ENCODE results near the gene SMIM5. TPM values are rescaled to one million over a fixed set of nuclear protein-coding genes. Genes with fewer than 3 reads are reported as not detected.

Gene SMIM5
- total and polyA plus RNA-seq, 8 donors, result 0.58 to 29.5 (median 7.9) TPM; not detected in 2

- H3K27me3 ChIP-seq, result no peaks in the 10 kb centered on the region
- H3K27ac ChIP-seq, result no peak overlapping the region
- peak in 1 of 3 donors; percentile 36 for TF ChIP-seq POLR2AphosphoS5 (IDR thresholded peaks at IDR 0.05)
- TF ChIP-seq CTCF (IDR thresholded peaks at IDR 0.05), result peak in 5 of 7 experiments; percentile 56 to 77 (median 66)
- TF ChIP-seq POLR2A (IDR thresholded peaks at IDR 0.05), result no peak
- WGBS, 5 donors, result 50 to 67% (median 60%) methylated on average over 26 to 28 of the region's 28 CpGs
- H3K36me3 ChIP-seq, result peaks cover 0 to 8% (median 5%) of the 10 kb centered on the region in 4 donors
- no peaks in the 10 kb centered on the region for H3K9me3 ChIP-seq
- DNase-seq, result peak; percentile 74 to 77
- intact Hi-C loops (cut with DNase I; ENCODE audit: low total_unique reads), result no loop called here
- H3K4me1 ChIP-seq, result peaks cover 0 to 3% (median 0%) of the 10 kb centered on the region in 4 donors
- H3K4me3 ChIP-seq, result no peak overlapping the region
These were observed 31.9 kb upstream of the SMIM5 start for GRCh38 chr17:75601057-75601987.

DNA sequence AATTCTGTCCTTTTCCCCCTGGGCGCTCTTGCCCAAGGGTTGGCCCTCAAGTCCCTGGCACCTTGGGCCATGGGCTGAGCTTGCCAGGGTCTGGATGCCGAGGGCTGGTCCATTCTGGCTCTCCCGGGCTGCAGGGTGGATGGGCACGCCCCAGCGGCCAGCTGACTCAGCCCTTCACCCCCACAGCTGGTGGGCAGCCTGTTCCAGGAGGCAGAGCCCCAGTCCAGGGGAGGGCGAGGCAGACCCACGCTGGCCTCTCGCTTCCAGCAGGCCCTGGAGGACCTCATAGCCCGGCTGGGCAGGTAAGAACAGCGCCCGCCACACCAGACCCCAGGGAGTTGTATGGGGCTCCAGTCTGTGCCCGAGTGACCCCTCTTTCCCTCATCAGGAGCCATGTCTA is 30.6 kb upstream of the SMIM5 start:
- no peak for TF ChIP-seq POLR2A (IDR thresholded peaks at IDR 0.05)
- no peak for TF ChIP-seq POLR2AphosphoS5 (IDR thresholded peaks at IDR 0.05)
- peaks cover 0 to 21% (median 8%) of the 10 kb centered on the region in 4 donors for H3K36me3 ChIP-seq
- no peaks in the 10 kb centered on the region for H3K9me3 ChIP-seq
- H3K4me3 ChIP-seq, result no peak overlapping the region
- H3K27ac ChIP-seq, result no peak overlapping the region
- intact Hi-C loops (cut with DNase I; ENCODE audit: low total_unique reads), result no loop called here
- peak in 1 of 2 donors; percentile 11 for DNase-seq
- H3K27me3 ChIP-seq, result no peaks in the 10 kb centered on the region
- WGBS, 5 donors, result 85 to 94% (median 89%) methylated on average over 8 to 12 of the region's 12 CpGs
- H3K4me1 ChIP-seq, result peaks cover 0 to 3% (median 0%) of the 10 kb centered on the region in 4 donors

GRCh38 chr17:75603123-75603522 is 30.1 kb upstream of the SMIM5 start:
- peaks cover 0 to 3% (median 0%) of the 10 kb centered on the region in 4 donors for H3K4me1 ChIP-seq
- no peak overlapping the region for H3K27ac ChIP-seq
- intact Hi-C loops (cut with DNase I; ENCODE audit: low total_unique reads), result no loop called here
- TF ChIP-seq EP300 (IDR thresholded peaks at IDR 0.05) (no peak), POLR2AphosphoS5 (IDR thresholded peaks at IDR 0.05) (no peak), CTCF (IDR thresholded peaks at IDR 0.05) (no peak)
- WGBS, 5 donors, result 75 to 85% (median 79%) methylated on average over 9 of the region's 9 CpGs
- DNase-seq, result peak in 1 of 2 donors; percentile 3
- peaks cover 0 to 21% (median 8%) of the 10 kb centered on the region in 4 donors for H3K36me3 ChIP-seq
- no peak overlapping the region for H3K4me3 ChIP-seq
- H3K9me3 ChIP-seq, result no peaks in the 10 kb centered on the region
- no peaks in the 10 kb centered on the region for H3K27me3 ChIP-seq

DNA sequence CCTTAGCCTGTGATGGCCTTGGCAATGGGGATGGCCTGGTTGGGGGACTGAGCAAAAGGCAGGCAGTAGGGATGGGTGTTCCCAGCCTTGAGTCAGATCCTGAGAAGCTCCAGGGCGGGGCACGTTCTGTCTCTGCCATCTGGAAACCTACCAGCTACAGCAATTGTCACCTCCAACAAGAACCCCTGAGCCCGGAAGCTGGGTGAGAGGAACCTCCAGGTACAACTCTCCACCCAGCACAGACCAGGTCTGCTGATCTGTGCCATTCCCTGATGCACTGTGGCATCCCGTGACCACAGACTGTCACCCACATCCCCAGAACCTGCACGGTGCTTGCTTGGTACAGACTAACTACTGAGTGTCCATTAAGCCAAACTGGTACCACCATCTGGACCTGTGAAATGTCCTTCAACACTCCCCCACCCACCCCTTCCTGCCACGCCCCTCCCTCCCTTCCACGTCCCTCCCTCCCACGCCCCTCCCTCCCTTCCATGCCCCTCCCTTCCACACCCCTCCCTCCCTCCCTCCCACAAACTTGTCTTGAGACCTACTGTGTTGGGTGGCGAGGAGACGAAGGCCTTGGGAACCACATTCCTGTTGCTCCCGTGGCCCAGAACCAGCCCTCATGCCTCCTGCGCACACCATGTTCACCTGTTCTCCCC is 29.1 kb upstream of the SMIM5 start:
- Histone ChIP-seq H3K4me1 (peaks cover 0 to 3% (median 0%) of the 10 kb centered on the region in 4 donors), H3K36me3 (peaks cover 0 to 21% (median 8%) of the 10 kb centered on the region in 4 donors), H3K9me3 (no peaks in the 10 kb centered on the region), H3K27me3 (no peaks in the 10 kb centered on the region), H3K4me3 (no peak overlapping the region), H3K27ac (no peak overlapping the region)
- no peak for TF ChIP-seq CTCF (IDR thresholded peaks at IDR 0.05)
- TF ChIP-seq POLR2AphosphoS5 (IDR thresholded peaks at IDR 0.05), result no peak
- TF ChIP-seq EP300 (IDR thresholded peaks at IDR 0.05), result no peak
- no peak for TF ChIP-seq POLR2A (IDR thresholded peaks at IDR 0.05)
- peak in 1 of 2 donors; percentile 7 for DNase-seq
- 66 to 88% (median 78%) methylated on average over 8 to 12 of the region's 12 CpGs for WGBS, 5 donors
- intact Hi-C loops (cut with DNase I; ENCODE audit: low total_unique reads), result no loop called here
